MM.1S (cell line): ENCODE data around the gene MZT1.

Source experiments
- CTCF ChIP-seq: fragments of 300-600 bp; sonication (generic); IDR thresholded peaks from 2 replicates; pipeline ENCODE4 v1.5.1; 2016; ENCODE audit warnings: antibody characterized with exemption, low read length, mixed read lengths
- EZH2 ChIP-seq: fragments of 300-600 bp; sonication (generic); optimal IDR thresholded peaks from 2 replicates; pipeline ENCODE3; 2017; ENCODE audit warnings: low read depth, mild to moderate bottlenecking, antibody characterized with exemption, low read length, mixed read lengths
- EZH2phosphoT487 ChIP-seq: fragments of 300-600 bp; sonication (generic); IDR thresholded peaks from 2 replicates; pipeline ENCODE4 v1.6.1; 2018; ENCODE audit warnings: antibody characterized with exemption, low read length

- no peak for TF ChIP-seq EZH2
- peak; percentile 26; the same call in 1 of the 2 replicates for TF ChIP-seq CTCF
- TF ChIP-seq EZH2phosphoT487: no peak
Observed at GRCh38 chr13:72696579-72696978, 30.9 kb downstream of the MZT1 start.
